NCI-H345 treated with DMSO at 0.1 percent for 48 hours (cell line): ENCODE results near the gene YY1.
"Not testable (repeated sequence)": the region's sequence is repeated elsewhere in the genome, so short reads cannot be mapped to it uniquely, and the experiment has no call there.

ENCODE experiments used
- DNase-seq: peaks from one replicate; lab custom pipeline; 2025; ENCODE audit not compliant: unreplicated experiment; lab: John Stamatoyannopoulos, UW

The YY1 gene

DNA sequence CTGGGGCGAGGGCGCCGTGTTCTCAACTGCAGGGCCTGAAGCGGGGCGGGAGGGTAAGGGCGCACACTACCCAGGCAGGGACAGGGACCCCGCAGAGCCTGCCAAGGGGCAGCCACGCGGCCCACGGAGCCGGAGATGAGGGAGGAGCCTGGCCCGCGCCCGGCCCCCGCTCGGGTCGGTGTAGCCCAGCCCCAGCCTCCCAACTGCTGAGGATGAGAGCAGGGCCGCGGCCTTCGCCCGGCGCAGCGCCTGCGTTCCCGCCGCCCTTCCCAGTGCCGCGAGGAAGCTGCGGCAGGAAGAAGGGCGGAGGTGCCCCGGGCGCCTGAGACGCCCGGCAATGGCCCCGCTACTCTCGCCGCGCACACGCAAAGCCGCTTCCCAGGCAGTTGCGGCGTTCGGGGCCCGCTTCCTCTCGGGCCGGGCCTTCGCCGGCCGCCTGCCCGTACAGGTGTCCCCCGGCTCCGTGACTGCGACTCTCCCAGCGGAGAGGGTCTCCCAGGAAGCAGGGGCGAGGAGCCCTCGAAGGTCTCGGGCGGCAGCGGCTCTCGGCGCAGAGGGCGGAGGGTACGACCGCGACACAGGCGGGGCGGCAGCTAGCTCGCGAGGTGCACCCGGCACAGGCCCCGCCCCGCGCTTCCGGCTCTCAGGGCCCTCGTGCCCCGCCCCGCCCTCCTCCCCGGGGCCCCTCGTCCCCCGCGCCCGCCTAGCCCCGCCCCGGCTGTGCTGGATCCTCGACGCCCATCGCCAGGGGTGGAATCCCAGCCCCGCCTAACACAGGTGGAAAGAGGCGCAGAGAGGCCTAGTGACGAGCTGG, 24.8 kb upstream of the YY1 start:
- DNase-seq, result peak; percentile 88

DNA sequence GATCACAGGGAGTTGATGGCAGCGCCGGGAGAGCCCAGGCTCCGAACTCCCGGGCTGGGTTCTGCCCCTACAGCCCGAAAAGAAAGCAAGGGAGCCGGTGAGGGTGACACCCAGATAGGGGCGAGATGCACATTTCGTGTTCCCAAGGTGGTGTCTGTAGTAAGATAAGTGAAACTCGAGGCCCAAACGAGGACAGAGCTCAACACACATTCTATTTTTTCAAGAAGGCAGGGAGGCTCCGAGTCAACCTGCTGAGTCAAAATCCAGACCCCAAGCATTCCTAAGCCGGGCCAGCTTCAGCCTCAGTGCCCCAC, 24.2 kb upstream of the YY1 start:
- no peak for DNase-seq

DNA sequence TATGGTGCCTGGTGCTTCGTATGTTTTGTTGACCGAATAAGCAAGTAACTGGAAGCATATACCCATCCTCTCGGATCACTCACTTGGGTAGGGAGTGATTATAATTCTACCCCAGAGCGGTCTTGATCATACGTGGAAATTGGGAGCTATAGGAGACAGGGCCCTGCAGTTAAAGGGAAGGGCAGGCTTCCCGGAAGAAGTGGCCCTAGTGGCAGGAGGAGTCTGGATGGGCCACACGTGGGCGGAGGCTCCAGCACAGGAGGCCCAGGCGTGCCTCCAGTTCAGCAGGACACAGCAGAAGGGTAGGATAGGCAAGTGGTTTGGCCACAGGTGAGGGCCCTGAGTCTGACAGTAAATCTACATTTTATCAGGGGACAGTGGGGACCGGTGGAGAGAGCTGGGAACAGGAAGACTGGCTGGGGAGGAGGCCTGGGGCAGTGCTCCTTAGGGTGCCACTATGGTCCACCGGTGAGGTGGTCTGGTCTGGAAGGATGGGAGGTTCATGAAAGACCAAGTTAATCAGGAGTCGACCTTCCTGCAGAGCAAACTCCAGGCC, 23.5 kb upstream of the YY1 start:
- no peak for DNase-seq

DNA sequence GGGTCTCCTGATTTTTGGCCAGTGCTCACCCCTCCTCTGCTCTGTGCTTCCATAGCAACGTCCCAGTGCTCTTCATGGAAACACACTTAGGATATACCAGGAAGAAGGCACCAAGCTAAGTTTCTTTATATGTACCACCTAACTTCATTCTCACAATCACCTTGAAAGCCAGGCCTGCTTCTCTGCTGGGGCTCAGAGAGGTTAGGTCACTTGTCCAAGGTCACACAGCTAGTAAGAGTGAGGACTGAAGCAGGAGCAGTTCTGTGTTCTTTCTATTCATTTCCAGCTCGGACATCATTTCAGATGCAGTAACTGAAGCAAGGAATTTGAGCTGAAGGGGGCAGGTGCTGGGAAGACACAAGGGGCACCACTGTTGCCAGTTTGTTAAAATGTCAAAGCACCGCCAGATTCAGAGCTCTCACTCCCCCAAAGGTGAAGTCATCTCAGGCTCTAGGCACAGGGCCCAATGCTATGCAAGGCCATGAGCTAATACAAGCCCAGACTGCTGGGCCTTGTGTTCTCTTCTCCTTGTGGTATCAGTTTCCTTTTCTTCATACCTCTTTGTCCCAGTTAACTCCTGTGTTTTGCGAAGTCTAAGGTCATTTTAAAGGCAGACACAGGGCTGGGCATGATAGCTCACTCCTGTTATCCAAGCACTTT, 19.7 kb upstream of the YY1 start:
- DNase-seq, result no peak

DNA sequence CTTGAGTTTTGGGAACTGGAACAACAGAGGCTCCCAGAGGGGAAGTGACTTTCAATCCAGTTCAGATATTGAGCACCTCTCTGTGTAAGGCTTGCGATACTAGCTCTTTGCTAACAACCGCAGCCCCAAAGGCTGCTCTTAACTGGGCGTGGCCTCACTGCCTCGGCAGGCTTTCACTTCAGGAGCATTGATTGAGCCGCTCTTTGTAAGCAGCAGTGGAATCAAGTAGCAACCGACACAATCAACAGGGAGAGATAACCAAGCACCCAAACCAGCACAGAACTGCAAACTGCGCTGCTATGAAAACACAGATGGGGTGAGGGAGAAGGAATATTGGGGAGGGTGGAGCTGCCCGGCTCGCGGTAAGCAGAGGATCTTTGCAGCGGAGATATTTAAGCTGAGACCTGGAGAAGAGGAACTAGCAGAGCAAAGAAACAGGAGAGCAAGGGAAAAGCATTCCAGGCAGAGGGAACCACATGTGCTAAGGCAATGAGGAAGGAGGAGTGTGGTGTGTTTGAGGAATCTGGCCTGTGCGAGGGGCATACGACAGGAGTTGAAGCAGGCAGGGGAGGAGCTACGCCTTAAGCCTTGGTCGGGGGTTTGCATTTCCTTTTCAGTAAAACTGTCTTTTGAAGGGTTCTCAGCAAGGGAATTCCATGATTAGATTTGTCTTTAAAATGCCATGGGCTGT, 17.3 kb upstream of the YY1 start:
- peak; percentile 68 for DNase-seq

DNA sequence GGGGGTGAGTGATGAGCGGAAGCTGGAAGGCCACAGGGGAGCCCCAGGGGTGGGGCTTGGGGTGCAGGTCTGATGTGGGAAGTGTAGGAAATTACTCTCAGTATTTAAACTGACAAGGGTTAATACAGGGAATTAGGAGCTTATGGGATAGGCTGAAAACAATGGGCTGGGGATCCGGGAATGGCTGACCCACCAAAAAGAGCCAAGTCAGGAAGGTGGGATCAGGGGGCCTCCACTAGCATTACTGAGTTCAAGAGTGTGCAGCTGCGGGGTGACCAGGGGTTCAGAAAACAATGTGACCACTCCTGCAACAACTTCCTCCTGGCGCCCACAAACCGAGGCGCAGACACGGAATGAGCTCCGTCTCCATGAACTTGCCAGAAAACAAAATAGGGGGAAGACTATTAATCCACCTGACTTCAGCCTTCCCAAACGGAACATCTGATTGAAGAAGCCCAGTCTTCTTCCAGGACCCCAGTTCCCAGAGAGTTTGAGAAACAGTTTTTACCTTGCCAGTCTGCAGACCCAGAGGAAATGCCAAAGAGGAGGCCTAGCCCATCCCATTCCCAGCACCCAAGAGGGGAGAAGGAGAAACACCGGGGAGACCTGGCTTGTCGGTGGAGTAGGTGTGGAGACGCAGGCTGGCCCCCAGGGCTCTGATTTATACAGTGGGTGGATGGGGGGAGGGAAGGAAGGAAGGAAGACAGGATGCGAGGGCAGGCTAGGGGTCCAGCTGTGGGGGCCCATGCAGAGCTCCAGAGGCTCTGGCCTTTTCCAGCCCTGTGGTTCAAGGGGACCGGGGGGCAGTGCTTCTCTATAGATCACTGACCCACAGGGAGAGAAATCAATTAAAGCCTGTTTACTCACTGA, 16.5 kb upstream of the YY1 start:
- DNase-seq, result no peak

DNA sequence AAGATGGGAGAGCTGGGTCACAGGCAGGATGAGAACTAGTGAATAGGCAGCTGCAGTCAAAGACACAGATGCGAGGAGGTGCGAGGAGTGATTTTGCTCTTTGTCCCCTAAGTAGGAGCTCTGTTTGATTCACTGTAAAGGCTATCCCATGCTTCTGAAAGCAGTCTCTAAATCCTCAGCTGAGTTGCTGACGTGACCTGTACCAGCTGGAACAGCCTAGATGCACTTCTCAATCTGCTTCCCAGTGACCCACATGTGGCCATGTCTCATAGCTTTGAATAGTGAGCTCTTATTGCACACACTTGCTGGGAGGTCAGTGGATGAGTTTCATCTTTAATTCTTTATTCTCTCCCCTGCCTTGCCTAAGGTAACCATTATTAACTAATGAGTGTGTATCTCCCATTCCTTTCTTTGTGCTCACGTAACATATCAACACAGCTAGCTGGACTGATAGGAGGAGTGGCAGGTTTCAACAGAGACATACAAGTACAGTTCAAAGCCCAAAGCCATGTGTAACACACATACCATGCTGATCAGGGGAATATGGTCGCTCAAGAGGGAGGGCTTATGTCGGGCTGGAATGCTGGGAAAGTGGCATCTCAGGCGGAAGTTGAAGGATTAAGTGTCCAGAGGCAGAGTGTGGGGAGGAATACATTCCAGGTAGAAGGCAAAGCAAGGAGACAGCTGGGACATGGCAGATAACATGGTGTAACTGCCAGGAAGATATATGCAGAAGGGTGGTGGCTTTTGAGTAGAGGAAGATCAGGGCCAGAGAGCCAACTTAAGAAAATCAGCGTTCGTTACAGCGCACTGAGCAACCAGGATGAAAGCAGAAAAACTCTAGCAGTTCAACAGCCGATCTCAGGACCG, 15.4 kb upstream of the YY1 start:
- DNase-seq, result no peak

DNA sequence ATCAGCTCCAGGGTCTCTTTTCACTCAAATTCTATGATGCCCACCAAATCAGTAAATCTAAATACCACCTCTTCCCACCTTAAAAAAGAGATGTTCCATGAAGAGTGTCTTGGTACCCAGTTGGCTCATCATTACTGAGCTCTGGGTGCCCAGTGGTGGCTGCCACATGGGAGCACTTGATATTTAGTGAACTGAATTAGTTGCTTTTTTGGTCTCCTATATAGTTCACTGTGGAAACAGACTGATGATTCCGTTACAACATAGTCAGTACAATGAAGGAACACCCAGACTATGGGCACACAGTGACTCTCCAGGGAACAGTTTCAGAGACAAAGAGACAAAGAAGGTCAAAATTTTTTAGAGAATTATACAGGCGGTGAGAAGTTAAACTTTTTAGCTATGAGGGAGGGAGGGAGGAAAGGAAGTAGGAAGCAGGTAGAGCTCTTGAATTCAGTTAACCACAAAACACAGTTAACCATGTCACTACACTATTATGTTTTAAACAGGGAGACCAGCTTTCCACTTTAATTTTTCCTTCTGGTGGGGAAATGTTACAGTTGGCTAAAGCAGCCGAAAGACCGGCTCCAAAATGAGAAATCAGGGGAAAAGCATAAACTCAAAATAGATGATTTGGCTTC, 14.6 kb upstream of the YY1 start:
- DNase-seq, result no peak

DNA sequence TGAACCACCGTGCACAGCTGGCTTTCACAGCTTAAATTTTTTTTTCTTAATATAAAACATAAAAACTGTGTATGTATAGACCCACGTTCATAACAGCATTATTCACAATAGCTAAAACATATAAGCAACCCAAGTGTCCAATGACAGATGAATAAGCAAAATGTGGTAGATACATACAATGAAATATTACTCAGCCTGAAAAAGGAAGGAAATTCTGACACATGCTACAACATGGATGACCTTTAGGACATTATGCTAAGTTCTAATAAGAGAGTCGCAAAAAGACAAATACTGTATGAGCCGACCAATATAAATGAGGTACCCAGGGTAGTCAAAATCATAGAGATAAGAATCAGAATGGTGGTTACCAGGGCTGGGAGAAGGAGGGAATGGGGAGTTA, 13.8 kb upstream of the YY1 start:
- no peak for DNase-seq

DNA sequence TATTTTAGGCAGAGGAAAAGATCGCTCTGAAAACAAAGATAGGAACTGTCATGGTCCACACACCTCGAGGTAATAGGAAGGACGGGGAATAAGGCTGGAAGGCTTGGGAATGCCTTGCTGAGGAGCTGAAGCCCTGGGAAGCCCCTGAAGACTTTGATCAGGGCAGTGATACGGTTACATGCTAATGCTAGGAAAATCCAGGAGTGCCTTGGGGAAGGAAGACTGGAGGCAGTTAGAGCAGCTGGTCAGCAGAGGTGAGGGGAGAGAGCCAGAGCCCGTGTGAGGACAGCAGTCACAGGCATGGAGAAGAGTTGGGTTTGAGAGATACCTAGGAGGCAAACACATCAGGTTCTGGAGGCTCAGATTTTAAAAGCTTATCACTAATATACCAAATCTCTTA, 8.6 kb upstream of the YY1 start:
- no peak for DNase-seq

DNA sequence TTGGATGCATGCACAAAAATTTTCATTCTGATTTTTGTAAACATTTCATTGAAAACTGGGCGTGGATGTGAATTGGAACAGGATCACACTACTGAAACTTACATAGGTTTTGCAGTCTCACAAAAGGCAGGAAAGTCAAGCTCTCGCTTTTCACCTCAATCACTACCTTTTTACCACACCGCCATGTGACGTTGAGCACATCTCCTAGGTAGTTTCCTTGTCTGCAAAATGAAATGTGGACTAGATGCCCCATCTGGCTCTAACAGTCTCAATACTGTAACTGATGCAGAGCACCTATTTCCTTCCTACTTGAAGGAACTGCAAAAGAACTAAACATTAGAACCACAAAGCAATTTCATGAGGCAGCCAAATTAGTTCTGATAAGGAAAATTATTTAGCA, 4.4 kb upstream of the YY1 start:
- no peak for DNase-seq

DNA sequence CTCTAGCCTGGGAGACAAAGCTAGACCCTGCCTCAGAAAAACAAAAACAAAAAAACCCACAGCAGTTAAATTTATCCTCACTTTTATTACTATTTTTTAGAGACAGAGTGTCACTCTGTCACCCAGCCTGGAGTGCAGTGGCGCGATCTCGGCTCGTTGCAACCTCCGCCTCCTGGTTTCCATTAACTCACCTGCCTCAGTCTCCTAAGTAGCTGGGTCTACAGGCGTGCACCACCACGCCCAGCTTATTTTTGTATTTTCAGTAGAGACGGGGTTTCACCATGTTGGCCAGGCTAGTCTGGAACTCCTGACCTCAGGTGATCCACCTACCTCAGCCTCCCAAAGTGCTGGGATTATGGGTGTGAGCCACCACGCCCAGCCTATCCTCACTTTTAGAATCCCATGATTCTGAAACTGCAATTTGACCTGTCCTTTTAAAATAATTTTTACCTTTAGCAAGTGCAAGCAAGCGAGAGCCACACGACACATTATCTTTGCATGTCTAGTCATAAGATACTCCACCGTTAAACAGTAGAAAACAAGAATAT, 2.6 kb upstream of the YY1 start:
- not testable (repeated sequence) for DNase-seq

DNA sequence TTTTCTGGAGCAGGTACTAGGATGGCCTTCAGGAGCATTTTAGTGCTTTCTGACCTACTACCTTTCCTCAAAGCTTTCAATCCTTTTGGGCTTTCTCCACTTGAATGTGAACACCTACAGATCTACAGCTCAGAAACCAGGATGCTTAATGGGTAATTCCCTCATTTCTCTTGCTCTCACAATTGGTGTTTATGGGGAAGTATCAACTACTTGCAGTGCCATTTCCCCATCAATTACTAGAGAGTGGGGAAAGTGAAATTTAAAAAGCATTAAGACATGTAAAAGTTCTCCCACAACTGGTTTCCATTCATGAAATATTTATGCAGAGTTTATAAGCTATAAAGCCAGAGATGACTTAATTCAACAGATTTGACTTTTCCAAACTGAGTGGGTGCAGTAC, 2.1 kb upstream of the YY1 start:
- DNase-seq, result no peak

DNA sequence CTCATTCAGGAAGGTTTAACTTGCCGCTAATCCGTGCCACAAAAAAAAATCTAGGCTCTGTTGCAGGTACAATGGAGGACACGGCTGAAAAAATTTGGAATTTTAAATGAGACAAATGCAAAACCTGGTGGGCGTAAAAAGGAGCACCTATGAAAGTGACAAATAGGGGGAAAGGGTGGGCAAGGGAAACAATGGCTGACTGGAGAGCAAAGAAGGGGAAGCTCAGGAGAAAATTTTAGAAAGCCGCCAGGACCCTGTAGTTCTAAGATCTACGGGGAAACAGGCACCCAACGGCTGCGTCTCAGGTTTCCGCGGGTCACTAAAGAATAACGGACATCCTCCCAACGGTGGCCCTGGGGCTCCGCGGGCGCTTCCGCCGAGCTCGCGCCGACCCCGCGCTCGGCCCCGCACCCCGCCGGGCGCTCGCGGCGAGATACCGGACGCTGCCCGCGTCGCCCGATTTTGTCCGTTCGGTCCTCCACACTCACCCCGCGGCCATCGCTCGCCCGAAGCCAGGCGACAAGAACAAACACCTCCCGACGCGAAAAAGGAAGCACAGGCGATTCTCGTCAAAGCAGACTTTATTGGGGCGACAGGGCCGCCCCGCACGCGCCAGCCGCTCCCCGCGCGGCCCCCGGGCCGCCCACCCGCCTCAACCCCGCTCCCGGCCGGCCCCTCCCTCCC, 1.1 kb upstream of the YY1 start:
- peak; percentile 41 for DNase-seq

DNA sequence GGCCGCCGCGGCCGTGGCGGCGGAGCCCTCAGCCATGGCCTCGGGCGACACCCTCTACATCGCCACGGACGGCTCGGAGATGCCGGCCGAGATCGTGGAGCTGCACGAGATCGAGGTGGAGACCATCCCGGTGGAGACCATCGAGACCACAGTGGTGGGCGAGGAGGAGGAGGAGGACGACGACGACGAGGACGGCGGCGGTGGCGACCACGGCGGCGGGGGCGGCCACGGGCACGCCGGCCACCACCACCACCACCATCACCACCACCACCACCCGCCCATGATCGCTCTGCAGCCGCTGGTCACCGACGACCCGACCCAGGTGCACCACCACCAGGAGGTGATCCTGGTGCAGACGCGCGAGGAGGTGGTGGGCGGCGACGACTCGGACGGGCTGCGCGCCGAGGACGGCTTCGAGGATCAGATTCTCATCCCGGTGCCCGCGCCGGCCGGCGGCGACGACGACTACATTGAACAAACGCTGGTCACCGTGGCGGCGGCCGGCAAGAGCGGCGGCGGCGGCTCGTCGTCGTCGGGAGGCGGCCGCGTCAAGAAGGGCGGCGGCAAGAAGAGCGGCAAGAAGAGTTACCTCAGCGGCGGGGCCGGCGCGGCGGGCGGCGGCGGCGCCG, 381 bp downstream of the YY1 start:
- DNase-seq, result no peak

DNA sequence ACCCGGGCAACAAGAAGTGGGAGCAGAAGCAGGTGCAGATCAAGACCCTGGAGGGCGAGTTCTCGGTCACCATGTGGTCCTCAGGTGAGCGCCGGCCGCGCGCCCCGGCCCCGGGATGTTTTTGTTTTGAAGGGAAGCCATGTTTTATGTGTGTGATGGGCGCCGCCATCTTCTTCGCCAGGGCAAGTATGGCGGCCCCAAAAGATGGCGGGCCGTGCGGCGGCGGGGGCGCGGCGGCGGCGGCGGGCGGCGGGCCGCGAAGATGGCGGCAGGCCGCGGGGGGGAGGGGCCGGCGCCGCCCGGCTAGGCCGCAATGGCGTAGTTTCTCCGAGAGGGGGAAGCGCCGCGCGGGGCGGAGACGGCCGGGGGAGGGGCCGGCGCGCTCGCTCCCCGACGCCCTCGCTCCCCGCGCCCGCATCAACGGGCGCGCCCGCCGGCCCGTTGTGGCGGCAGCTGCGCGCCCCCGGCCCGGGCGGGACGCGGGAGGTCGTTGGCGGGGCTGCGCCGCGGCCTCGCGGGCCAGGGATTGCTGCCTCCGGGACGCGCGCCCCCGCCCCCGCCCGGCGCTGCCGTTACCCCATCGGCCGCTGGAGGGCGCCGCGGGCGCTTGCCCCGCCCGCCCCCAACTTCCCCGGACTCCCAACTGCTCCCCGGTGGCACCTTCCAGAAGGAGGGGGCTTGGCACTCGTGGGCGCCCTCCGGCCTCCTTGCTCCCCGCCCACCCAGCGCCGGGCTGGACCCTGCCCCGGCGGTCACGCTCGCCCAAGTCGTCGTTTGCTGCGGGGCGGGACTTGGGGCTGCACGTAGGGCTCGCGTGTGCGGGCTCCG, 1.1 kb downstream of the YY1 start:
- DNase-seq, result peak; percentile 75

DNA sequence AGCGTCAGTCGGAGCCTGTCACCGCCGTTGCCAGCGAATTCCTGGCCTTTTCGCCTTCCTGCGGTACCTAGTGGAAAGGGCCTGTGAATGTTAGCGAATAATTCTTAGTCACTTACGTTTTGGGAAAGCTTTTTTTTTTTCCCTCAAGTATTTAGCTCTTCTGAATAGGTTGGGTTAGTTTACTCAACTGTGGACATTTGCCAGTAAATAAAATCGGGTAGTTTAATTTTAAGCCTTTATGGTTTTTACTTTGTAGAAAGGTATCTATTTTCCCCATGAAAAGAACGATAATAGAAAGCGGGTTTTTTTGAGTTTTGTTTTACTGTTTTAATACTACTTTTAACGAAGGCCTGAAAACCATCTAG, 1.7 kb downstream of the YY1 start:
- no peak for DNase-seq

DNA sequence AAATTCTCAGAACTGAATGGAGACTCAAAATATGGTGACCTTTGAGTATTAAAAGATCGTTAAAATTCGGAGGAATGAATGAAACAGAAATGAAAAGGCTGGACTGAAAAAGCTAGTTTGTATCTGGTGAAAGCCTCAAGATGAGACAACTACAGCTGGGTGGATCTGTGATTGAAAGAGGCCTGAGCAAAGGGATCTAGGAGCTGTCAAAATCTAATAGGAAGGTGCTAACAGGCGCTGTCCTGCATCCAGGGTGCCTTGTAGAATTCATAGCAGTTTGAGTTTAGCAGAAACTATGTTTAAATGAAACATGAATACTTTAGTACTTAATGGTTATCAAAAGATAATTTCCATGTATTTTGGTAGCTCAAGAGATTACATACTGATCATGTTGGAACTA, 2.3 kb downstream of the YY1 start:
- DNase-seq, result no peak
